Measurements from ENCODE around the gene MMP13. TPM values are rescaled to one million over a fixed set of nuclear protein-coding genes. Genes with fewer than 3 reads are reported as not detected.

The MMP13 gene
- total and polyA plus RNA-seq, 2 of the 4 experiments (the other 2 are of a cell fraction): not detected

- H4K20me1 ChIP-seq (ENCODE audit: insufficient read depth, low read length): no peaks in the 10 kb centered on the region
- H2AFZ ChIP-seq (replicated peaks; ENCODE audit: low read length, poor library complexity): no peak overlapping the region
- dilution Hi-C loops (cut with HindIII; ENCODE audit: low sequenced_read_pairs, unreplicated experiment) (no loop called here), in situ Hi-C loops (cut with MboI; ENCODE audit: low sequenced_read_pairs) (no loop called here), intact Hi-C loops (cut with micrococcal nuclease) (no loop called here)
- no peak overlapping the region for H4K5ac ChIP-seq (ENCODE audit: low read depth, low read length)
- peak; percentile 20 for DNase-seq
- H2BK5ac ChIP-seq (ENCODE audit: low read depth, low read length, poor library complexity, severe bottlenecking): no peak overlapping the region
- H4K91ac ChIP-seq (ENCODE audit: insufficient read depth, low read depth, low read length): no peak overlapping the region
- no peak overlapping the region for H3K23ac ChIP-seq (ENCODE audit: low read depth, low read length)
- no peak overlapping the region for H3K4me2 ChIP-seq (ENCODE audit: low read depth, low read length)
- TF ChIP-seq CHD1 (IDR thresholded peaks at IDR 0.05; ENCODE audit: low read depth, low read length) (no peak), MXI1 (IDR thresholded peaks at IDR 0.05; ENCODE audit: borderline replicate concordance, low read depth, low read length) (no peak), SMC3 (IDR thresholded peaks at IDR 0.05; ENCODE audit: low read depth, low read length) (no peak), USF2 (IDR thresholded peaks at IDR 0.05; ENCODE audit: low read depth, low read length) (no peak), MAZ (IDR thresholded peaks at IDR 0.05; ENCODE audit: borderline replicate concordance, low read depth, low read length) (no peak), RCOR1 (IDR thresholded peaks at IDR 0.05; ENCODE audit: insufficient replicate concordance, low read length) (no peak), BHLHE40 (IDR thresholded peaks at IDR 0.05; ENCODE audit: low read depth, low read length) (no peak), RAD21 (IDR thresholded peaks at IDR 0.05; ENCODE audit: low read length) (no peak), RFX5 (IDR thresholded peaks at IDR 0.05; ENCODE audit: low read depth, low read length) (no peak), CTCF (conservative IDR thresholded peaks at IDR 0.05; ENCODE audit: low read depth, low read length) (no peak), POLR2A (IDR thresholded peaks at IDR 0.05; ENCODE audit: low read depth, low read length) (no peak), ELK1 (IDR thresholded peaks at IDR 0.05; ENCODE audit: borderline replicate concordance, low read depth, low read length) (no peak), FOS (IDR thresholded peaks at IDR 0.05; ENCODE audit: low read depth, low read length) (no peak), CEBPB (IDR thresholded peaks at IDR 0.05; ENCODE audit: low read depth, low read length) (no peak), NFE2L2 (IDR thresholded peaks at IDR 0.05; ENCODE audit: low read depth, low read length) (no peak), MAFK (IDR thresholded peaks at IDR 0.05; ENCODE audit: low read depth, low read length) (no peak)
- no peak overlapping the region for H3K4me3 ChIP-seq (ENCODE audit: insufficient read depth, low read depth, low read length)
- H3K27ac ChIP-seq (ENCODE audit: insufficient read depth, low read length): no peak overlapping the region
- no peak overlapping the region for H3K14ac ChIP-seq (replicated peaks; ENCODE audit: low read depth, low read length)
- ATAC-seq (ENCODE audit: low read depth): no peak
- H3K9ac ChIP-seq (ENCODE audit: low read depth, low read length): no peak overlapping the region
- peaks cover 4% of the 10 kb centered on the region; the same call in 1 of the 2 replicates for H3K4me1 ChIP-seq (ENCODE audit: control insufficient read depth, insufficient read depth, low read length)
- H3K9me3 ChIP-seq (ENCODE audit: control insufficient read depth, insufficient read depth, low read length): no peaks in the 10 kb centered on the region
- no peaks in the 10 kb centered on the region for H3K9me1 ChIP-seq (ENCODE audit: insufficient read depth, low read length)
- H3K79me1 ChIP-seq (ENCODE audit: low read depth in 1 of 2, low read length in 2 of 2): no peaks in the 10 kb centered on the region
- H3K18ac ChIP-seq (ENCODE audit: low read depth, low read length): no peak overlapping the region; the same call in 1 of the 2 replicates
- no peaks in the 10 kb centered on the region for H3K27me3 ChIP-seq (ENCODE audit: control insufficient read depth, insufficient read depth, low read length)
- no TSS peak for BruUV-seq (replicated peaks)
- no peak overlapping the region for H2AK9ac ChIP-seq (replicated peaks; ENCODE audit: low read depth, low read length, poor library complexity)
- H3K36me3 ChIP-seq (ENCODE audit: control insufficient read depth, insufficient read depth, low read length): no peaks in the 10 kb centered on the region
- H2BK20ac ChIP-seq (ENCODE audit: low read depth, low read length): no peak overlapping the region
- no peak overlapping the region for H2AK5ac ChIP-seq (ENCODE audit: low read depth, low read length)
- H2BK120ac ChIP-seq (ENCODE audit: low read depth, low read length): peak overlapping the region; percentile 32; the same call in 1 of the 2 replicates
- ChIA-PET CTCF (no interaction called here), POLR2A (ENCODE audit: unreplicated experiment) (no interaction called here)
- H2BK15ac ChIP-seq (ENCODE audit: low read depth, low read length): no peak overlapping the region
- no peak overlapping the region for H3K56ac ChIP-seq (ENCODE audit: extremely low read depth, insufficient read depth, low read length)
- no peak overlapping the region; the same call in 1 of the 2 replicates for H3K4ac ChIP-seq (ENCODE audit: low read depth, low read length)
- no peak overlapping the region for H4K8ac ChIP-seq (ENCODE audit: low read depth in 2 of 2, low read length in 2 of 2)
Measured at GRCh38 chr11:102971766-102972165, 16.2 kb upstream of the MMP13 start.
